CD4-positive, alpha-beta T cell treated with Interleukin-17A for 4 hours (primary cell): ENCODE results near the gene CNPPD1.

Experiments
- DNase-seq: peaks from one replicate; pipeline ENCODE4 v3.0.0-alpha.2; 2020; ENCODE audit warnings: mixed read lengths

The CNPPD1 gene

DNA sequence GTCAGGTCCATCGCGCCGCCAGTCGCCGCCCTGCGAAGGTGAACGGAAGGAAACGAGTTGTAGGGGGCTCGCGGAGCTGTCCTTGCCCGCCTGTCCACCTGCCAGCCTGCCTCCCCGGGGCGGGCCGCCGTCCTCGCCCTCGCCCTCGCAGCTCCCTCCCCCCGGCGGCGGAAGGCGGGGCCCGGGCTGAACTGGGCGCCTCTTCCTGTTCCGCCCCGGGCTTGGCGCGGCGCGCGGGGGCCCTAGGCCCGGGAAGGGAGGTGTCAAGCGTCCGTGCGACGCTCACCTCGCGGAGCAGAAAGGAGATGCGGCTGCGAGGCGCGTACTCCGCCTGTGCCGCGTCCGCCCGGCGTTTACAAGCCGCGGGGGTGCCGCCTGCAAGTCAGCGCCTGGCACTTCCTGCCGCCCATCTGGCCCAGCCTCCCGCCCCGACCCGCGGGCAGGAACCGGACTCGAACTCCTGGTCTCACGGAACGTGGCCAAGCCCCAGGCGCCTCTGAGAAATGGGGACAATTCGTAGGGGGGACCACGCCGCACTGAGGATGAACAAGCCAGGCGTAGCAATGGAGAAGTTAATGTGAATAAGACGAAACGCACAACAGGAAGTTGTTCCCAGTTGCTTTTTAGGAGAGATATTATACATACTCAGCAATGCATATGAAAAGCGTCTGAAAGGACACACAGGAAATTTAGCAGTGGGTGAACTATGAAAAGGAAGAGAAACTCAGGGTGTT, at the start of gene CNPPD1:
Gene CNPPD1 (minus strand): TSS at position 108 of the 734 bp plus-strand sequence. CDS start 97 bp downstream, at position 11.
- DNase-seq = peak; percentile 92

- DNase-seq = no peak
Measured at GRCh38 chr2:219225350-219225749, 48.6 kb upstream of the CNPPD1 start.

GRCh38 chr2:219223831-219224610, 47.3 kb upstream of the CNPPD1 start:
- no peak for DNase-seq

- DNase-seq = no peak
Measured at GRCh38 chr2:219221957-219222518, 45.3 kb upstream of the CNPPD1 start.

GRCh38 chr2:219220652-219221402, 44.1 kb upstream of the CNPPD1 start:
- DNase-seq = no peak

- DNase-seq = no peak
Measured at GRCh38 chr2:219219784-219220532, 43.2 kb upstream of the CNPPD1 start.

GRCh38 chr2:219218732-219219701, 42.3 kb upstream of the CNPPD1 start, which contains the start of gene ABCB6:
Gene ABCB6 (minus strand): TSS chr2:219218958. CDS start chr2:219218673, 285 bp downstream.
- DNase-seq = peak; percentile 92

DNA sequence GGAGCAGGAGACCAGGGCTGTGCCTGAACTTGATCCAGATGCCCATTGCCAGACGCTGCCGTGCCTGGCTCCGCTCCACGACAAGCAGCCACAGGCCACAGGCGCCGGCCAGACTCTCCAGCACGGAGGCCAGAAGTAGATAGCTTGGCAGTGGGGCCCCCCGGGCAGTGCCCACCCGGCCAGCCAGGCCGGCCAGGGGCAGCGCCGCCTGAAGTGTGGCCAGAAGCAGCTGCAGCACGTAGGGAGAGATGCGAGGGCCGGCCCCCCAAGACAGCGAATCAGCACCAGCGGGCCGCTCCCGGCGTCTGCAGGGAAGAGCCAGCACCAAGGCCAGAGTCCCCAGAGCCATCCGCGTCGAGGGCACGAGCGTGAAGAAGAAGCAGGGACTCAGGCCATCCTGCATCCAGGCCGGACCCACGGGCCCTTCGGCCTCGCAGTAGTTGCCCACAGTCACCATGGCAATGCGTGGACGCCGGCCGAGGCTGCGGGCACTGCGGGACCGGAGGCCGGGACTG, 41.5 kb upstream of the CNPPD1 start:
- DNase-seq = peak; percentile 40

DNA sequence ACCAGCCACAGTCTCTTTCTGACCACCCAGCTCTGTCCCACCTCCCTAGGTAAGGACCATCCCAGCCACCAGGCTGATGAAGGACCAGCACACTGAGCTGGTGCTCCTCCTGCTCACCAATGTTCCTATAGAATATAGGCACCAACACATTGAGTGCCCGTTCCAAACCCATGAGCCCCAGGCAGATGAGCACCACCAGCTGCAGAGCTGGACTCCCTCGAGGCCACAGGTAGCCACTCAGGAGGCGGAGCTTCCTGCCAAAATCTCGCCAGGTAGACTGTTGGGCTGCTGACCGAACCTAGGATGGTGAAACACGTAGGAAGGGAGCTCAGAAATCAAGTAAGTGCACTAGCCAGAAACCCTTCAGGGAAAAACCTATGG, 39.8 kb upstream of the CNPPD1 start:
- no peak for DNase-seq

- no peak for DNase-seq
Measured at GRCh38 chr2:219215871-219216534, 39.3 kb upstream of the CNPPD1 start.

DNA sequence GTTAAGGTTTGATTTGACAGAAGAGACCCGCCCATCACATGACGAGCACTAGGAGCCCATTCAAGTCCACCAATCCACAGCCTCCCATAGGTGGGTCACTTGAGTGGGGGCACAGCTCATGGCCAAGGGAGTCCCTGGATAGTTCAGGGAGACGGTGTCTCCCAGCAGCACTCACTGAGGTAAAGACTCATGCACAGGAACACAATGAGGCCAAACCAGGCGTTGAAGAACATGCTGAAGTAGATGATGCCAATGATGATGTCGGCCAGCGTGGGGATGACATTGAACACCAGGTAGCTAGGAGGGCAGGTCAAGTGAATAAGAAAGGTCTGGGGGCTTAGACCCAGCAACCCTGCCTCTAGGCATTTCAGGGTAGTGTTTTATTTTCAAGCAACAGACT, 38.1 kb upstream of the CNPPD1 start:
- no peak for DNase-seq

DNA sequence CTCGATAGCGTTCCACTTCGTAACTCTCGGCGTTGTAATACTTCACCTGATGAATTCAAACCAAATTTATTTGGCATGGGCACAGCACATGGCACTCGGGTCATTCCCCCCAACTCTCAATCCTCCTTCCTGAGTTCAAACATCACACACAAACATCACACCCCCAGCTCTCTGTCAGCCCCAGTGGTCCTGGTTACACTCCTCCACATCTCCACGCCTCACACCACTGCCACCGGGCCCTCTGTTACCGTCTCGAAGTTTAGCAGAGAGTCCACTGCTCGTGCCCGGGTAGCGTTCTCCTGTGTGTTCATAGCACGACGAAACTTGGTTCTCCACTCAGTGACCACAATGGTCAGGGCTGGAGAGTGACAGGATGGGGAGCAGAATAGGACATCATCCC, 37.4 kb upstream of the CNPPD1 start:
- DNase-seq = no peak

DNA sequence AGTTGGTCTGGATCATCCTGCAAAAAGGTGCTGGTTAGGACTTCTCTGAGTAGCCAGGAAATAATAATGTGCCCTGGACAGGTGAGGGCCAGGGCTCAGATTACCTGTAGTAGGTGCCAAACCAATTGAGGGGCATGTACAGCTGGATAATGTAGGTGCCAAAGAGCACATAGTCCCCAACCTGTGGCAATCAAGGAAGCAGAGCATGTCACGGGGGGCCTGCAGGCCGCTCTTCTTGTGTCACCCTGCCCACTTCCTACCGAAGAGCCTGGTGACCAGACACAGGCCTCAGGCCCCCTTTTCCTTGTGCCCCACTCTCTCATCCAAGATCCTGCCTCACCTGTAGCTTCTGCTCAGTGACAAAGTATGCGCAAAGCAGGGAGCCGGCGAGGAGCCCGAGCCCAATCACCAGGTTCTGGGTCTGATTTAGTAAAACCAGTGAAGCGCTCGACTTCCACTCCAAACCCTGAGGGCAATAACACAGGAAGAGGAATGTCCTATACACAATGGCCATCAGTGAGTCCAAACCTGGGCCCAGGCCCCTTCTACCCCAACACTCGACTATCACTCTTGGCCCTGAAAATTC, 36.9 kb upstream of the CNPPD1 start:
- no peak for DNase-seq

DNA sequence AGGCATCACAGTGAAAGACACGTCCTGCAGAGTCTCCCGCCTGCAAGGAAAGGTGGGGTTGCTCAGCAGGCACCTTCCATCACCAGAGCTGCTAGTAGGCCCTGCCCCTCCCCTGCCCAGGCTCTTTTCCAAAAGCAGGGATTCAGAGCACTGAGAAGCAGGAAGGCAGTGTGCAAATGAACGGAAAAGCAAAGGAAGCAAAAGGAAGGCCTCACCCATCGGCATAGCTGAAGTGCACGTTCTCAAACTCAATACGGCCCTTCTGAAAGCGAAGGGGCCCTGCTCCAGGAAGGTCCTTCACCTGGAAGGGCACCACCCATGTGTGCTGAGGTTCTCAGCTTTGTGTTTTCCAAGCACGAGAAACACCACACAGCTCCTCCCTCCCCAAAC, 36.3 kb upstream of the CNPPD1 start:
- no peak for DNase-seq

- DNase-seq = no peak
Measured at GRCh38 chr2:219210886-219211362, 34.2 kb upstream of the CNPPD1 start.

DNA sequence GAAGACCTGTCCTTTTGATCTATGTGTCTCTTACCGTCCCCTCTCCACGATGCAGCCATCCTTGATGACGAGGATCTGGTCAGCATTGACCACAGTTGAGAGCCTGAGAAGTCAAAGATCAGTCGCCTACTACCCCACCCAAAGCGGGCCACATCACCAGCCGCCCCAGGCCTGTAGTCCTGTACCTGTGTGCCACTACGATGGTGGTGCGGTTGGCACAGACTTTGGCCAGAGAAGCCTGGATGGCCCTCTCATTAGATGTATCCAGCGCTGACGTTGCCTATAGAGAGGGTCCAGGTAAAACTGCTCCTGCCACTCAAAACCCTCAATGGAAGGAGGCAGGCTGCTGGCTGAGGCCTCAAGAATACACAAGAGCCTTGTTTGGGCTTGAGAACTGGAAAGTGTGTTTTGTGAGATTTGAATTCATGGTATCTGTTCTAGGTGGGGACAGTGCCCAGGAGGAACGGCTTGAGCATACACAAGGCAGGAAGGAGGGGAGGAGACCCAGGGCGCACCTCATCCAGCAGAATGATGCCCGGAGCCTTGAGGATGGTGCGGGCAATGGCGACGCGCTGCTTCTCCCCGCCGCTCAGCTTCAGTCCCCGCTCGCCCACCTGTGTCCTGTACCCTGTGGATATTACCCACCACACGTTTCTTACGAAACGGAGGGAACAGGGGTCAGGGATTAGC, 33.6 kb upstream of the CNPPD1 start:
- no peak for DNase-seq

DNA sequence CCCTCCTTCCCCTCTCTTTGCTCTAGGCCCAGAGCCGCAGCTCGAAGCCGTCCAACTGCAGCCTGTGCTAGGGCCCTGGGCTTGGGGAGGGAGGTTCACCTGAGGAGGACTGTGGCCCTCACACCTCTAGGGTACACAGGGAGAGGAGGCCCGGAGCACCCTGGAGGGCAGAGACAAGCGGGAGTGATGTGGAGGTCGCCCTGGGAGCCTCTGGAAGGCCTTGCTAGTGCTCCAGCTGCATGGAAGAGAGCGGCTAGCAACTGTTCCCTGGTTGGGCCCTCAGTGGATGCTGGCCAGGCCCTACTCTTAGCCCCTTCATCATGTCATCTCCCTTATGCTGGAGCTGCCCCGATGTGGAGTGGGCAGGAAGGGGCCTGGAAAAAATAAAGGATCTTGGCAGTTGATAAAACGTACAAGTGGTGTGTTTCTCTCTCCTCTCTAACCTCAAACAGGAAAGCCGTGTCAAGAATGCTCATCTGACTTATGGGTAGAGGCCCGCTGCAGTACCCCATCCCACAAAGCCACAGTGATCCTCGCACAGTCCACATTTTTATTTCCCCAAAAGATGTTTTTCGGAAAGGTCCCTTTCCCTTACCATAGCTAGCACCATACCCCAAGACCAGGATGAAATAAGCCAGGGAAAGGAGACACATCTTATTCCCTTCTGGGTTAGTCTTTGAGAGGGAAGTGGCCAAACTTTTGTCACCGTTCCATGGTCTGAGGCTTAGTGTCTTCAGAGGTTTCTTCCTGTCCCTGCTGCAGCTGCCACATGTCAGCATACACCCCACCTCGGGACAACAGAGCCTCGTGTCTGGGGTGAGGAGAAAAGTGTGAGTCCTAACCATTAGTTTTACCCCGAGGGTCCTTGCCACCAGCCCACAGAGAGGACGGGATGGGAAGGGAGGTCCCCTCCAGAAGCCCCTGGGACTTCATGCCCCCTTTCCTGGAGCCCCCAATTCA, 32.8 kb upstream of the CNPPD1 start:
- no peak for DNase-seq
